NCI-H2196 treated with DMSO at 0.1 percent for 48 hours (cell line): ENCODE results near the gene CZIB.
"Not testable (repeated sequence)": the region's sequence is repeated elsewhere in the genome, so short reads cannot be mapped to it uniquely, and the experiment has no call there.

Source experiments
- DNase-seq: peaks from one replicate; lab custom pipeline; 2025; ENCODE audit not compliant: unreplicated experiment; lab: John Stamatoyannopoulos, UW

Gene CZIB

DNA sequence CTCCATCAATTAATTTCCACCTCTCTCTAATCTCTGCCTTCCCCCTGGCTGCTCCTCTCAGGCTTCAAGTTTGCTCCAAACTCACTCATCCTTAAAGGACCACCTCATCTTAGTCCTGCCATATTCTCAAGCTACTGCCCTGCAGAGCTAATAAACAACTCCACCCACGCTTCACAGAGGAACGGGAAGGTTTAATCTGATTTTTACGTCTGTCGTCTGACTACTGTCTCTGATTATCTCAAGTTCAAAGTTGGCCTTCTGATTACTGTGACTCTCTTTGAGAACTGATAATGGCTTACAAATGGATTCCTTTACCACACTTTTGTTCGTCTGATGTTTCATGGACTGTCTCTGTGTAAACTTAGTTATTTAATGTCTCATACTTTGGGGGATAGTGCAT is 31.4 kb downstream of the CZIB start:
- no peak for DNase-seq

DNA sequence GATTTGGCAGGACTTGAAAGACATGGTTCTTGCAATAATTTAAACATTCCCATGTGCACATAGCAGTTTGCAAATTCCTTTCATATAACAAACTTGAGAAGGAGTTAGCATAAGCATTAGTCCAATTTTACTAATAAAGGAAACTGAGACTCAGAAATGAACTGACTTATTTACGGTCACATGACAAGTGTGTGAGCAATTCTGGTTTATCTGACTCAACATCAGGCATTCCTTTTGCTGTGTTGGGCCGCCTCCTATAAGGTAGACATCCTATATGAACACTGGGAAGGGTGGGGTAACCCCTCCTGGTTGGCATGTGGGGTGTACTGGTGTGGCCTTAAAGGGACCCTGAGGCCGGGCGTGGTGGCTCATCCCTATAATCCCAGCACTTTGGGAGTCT is 32.3 kb downstream of the CZIB start:
- no peak for DNase-seq

DNA sequence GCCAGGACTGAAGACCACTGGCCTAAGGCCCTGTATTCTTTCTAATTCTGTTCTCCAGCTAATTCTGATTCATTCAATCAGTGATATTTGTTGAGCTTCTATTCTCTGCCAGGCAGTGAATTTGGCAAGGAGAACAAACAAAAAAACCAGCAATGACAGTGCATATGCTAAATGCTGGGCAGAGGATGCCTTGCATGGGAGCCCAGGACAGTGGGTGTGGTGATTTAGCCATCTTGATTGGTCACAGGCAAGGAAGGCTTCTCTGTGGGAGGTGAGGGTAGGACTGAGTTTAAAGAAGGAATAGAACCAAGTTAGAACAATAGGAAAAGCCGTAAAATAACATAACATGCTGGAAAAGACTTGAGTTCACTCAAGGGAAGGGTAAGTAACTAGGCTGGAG is 33.0 kb downstream of the CZIB start:
- DNase-seq = no peak

- DNase-seq = no peak
Measured at GRCh38 chr1:53186533-53186932, 33.9 kb downstream of the CZIB start.

- DNase-seq = not testable (repeated sequence)
Measured at GRCh38 chr1:53185955-53186297, 34.5 kb downstream of the CZIB start.

DNA sequence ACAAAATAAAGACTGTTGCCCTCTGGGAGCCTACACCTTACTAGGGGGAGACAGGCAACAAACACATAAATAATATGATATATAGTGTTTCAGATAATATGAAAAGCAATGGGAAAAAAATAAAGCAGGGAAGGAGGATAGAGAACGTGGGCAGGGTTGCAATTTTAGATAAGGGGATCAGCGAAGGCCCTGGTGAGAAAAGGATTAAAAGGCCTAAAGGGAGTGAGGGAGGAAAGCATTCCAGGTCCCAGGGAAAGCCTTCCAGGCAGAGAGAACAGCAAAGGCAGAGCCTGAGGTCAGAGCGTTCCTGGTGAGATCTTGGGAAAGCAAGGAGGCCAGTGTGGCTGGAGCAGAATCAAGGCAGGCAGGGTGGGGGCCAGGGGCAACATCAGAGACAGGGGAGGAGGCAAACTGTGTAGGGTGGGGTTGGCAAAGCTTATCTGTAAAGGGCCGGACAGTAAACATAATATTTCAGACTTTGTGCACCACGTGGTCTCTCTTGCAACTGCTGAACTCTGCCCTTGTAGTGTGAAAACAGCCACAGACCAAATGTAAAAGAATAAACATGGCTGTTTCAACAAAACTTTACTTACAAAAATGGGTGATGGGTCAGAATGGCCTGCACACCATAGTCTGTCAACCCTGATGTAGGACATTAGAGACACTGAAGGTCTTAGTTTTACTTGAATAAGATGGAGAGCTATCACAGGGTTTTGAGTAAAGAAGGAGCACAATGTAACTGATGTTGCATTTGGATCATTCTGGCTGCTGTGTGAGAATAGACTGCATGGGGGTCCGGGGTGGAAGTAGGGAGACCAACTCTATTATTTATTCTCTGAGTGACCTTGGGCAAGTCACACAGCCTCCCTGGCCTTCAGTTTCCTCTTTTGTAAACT is 37.1 kb downstream of the CZIB start:
- no peak for DNase-seq

DNA sequence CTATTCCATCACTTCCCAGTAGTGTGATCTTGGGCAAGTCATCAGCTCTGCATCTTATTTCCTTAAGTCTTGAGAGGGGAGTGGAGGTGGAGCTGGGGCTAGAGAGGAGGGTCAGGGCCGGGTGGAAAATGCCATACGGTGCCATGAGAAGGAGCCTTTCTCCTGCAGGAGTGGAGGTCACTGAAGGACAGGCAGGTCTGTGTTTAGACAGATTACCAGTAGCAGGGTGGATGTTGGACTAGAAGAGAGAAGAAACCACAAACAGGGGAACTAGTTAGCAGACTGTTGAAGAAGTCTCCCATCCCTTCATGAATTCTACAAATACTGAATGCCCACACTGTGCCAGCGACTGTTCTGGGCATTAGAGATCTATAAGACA is 37.7 kb downstream of the CZIB start:
- no peak for DNase-seq

DNA sequence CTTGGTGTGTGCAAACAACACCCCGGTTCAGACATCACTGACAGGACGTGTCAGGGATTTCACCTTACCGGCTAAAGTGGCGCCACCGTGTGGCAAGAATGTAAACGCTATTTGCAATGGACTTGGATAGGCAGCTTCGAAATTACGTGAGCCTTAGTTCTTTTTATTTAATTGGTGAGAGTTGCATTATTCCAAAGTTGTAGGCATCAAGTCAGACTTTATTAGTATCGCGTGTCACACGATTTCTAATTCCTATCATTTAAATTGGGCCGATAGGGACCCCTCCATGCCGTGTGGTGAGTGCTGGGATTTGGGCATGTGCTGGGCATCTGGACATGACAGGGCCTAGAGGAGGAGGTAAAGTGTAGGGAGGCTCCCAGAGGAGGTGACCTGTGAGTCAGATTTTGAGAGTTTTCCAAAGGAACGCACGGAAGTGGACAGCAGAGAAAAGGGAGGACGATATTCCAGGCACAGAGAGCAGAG is 38.3 kb downstream of the CZIB start:
- DNase-seq = peak; percentile 13

GRCh38 chr1:53180951-53181350 is 39.5 kb downstream of the CZIB start:
- DNase-seq = no peak

- DNase-seq = no peak
Measured at GRCh38 chr1:53180226-53180625, 40.2 kb downstream of the CZIB start.

DNA sequence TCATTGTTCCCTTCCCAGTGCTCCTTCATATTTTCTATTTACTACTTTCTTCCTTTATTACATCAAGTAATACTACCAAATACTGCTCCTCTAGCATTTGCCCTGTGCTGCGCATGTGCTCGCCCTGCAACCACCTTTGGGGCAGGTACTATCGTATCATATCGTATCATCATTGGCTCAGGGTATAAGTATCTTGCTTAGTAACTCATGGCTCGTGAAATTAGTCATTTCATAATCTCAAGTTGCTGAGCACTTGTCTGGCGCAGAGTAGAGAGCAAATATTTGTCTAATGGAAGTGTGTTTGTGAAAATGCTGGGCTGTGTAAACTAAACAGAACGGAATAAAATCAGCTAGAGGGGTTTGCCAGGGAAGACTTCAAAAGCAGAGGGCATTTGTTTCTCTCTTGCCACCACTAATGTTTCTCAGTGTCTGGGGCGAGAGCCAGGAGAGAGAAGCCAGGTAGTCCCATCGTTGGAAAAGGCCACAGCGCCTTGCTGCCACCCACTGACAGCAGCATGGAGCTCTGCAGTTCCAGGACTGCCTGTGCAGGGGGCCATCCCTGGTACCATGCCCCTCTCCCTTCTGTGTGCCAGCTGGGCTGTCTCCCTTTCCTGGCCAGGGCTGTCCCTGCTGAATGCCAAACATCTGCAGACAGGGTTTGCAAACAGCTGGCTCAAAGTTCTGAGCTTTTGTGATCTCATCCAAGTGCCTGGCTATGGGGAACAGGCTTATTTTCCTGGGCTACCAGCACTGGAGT is 43.8 kb downstream of the CZIB start:
- peak; percentile 52 for DNase-seq

GRCh38 chr1:53174971-53175913 is 45.2 kb downstream of the CZIB start:
- DNase-seq = no peak

- no peak for DNase-seq
Measured at GRCh38 chr1:53172426-53173128, 47.9 kb downstream of the CZIB start.

- no peak for DNase-seq
Measured at GRCh38 chr1:53166912-53167311, 53.5 kb downstream of the CZIB start.

DNA sequence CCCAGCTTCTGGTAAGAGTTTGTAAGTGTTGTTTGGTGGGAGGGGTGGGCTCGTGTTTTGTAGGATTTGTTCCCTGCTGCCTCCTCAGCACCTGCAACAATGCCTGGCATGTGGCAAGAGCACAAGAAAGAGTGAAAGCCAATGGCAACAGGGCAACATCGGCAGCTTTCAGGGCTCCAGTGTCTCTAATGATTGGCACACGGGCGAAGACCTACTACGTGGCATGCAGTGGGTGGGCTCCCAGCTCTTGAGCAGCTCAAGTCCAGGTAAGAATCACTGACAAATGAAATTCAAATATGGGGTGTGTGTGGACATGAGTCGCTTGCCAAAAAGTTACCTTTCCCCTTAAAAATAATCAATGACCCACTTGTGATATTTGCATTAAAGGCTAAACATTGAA is 54.1 kb downstream of the CZIB start:
- DNase-seq = no peak

DNA sequence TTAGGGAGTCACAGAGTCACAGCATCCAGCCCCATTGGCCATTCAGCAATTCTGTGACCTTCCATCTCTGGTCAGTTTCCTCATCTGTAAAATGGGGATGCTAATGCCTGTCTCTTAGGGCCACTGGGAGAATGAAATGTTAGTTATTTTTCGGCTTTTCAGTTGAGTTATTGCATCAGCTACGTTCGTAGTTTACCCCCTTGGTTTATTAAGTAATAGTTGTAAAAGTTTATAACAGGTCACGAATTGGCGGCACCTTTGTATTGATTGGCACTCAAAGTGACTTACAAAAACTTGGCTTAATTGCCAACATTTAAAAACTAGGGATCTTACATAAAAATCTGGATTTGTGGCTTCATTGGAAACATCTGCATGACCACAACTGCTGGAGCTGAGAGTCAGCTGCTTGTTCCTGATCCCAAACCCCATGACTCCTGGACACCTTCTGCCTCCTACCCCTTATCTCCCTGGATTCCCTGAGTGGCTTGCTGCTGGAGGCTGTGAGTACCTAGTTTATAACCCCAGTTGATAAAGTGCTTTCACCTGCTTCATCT is 54.9 kb downstream of the CZIB start:
- DNase-seq = no peak
